Adrenal gland (tissue), 12 donors: Measurements from ENCODE around the gene NAA50. TPM values are rescaled to one million over a fixed set of nuclear protein-coding genes. Genes with fewer than 3 reads are reported as not detected.

Source experiments
- DNase-seq, 7 donors: peaks; one replicate each; pipeline ENCODE4 v3.0.0-alpha.2; 2019 to 2020
- H3K27ac ChIP-seq, 5 donors: fragments of 200-600 bp; sonication (generic) in 4 of 5; 1 replicate in 3 of 5; 2 replicates in 2 of 5; pipeline versions ENCODE4 v1.5.1 to v1.8.0; 2016 to 2020; ENCODE audit warnings: mild to moderate bottlenecking in 1 of 5
- H3K27me3 ChIP-seq: fragments of 200-600 bp; 2 replicates; pipeline ENCODE4 v1.8.0; 2021
- H3K36me3 ChIP-seq, 2 donors: fragments of 200-600 bp; replicated peaks in 1 of 2; 1 replicate in 1 of 2; 2 replicates in 1 of 2; pipeline versions ENCODE4 v1.5.1 to v1.8.0; 2018 to 2022
- H3K4me1 ChIP-seq, 2 donors: fragments of 200-600 bp; replicated peaks in 1 of 2; 1 replicate in 1 of 2; 2 replicates in 1 of 2; pipeline versions ENCODE4 v1.5.1 to v1.8.0; 2018 to 2021
- H3K4me3 ChIP-seq, 4 donors: fragments of 200-600 bp; sonication (generic) in 3 of 4; one replicate each; pipeline ENCODE4 v1.5.1; 2016 to 2018
- H3K9me3 ChIP-seq, 3 donors: fragments of 200-600 bp; sonication (generic) in 1 of 3; replicated peaks in 1 of 3; 1 replicate in 2 of 3; 2 replicates in 1 of 3; pipeline versions ENCODE4 v1.5.1 to v1.8.0; 2016 to 2021
- CTCF ChIP-seq, 6 experiments: fragments of 450-650 bp in 4 of 6; fragments of 200-600 bp in 2 of 6; sonication (generic) in 1 of 6; IDR thresholded peaks; 1 replicate in 5 of 6; 2 replicates in 1 of 6; pipeline versions ENCODE4 v1.5.1 to v1.8.0; 2016 to 2021; ENCODE audit warnings: antibody characterized with exemption in 6 of 6, mild to moderate bottlenecking in 2 of 6, moderate library complexity in 1 of 6
- POLR2A ChIP-seq, 2 donors: fragments of 450-650 bp; IDR thresholded peaks; one replicate each; pipeline ENCODE4 v1.6.1; 2017; ENCODE audit warnings: antibody characterized with exemption in 2 of 2, mild to moderate bottlenecking in 2 of 2, moderate library complexity in 1 of 2
- WGBS, 4 donors: extraction: QIAGEN DNeasy Blood & Tissue Kit in 2 of 4; methylation state at CpG; one replicate each; pipeline versions ENCODE4 v1.1.5 to v1.1.7; 2013 to 2017; 5-methylcytosine and 5-hydroxymethylcytosine counted together
- intact Hi-C, 2 donors: fragments of 100-400 bp; cut with DNase I; formaldehyde crosslinking; loops; one replicate each; pipeline versions ENCODE4 v1.14.1 to v1.15.0; 2022 to 2023
- polyA plus RNA-seq, 3 donors: library from polyadenylated mRNA; stranded (reverse); fragments of 200-250 nt in 2 of 3; fragments of 350-450 nt in 1 of 3; fragmentation: Illumina TruSeq in 1 of 3; extraction: RNeasy Lipid Tissue Mini Kit (QIAGEN cat#74804) in 1 of 3; gene quantifications; one replicate each; pipeline ENCODE4 v1.2.3, GENCODE V29; 2013 to 2014
- total RNA-seq, 9 donors: library from RNA; depleted of rRNA in 4 of 9; stranded (reverse); fragments of >200 nt in 4 of 9; fragments of 120-200 nt in 1 of 9; fragmentation: NEBNext Ultra II Directional in 1 of 9; extraction: Animal tissue kit (Norgen Biotek cat#: 25700) in 1 of 9; gene quantifications; one replicate each; pipeline versions ENCODE4 v1.1.0 to v1.2.4, GENCODE V29; 2013 to 2023
- donor health status: healthy with polysubstance abuse.
- donor health status: Bipolar disorder and iron deficiency.
- donor health status: DM: yes; HTN: yes; CAD: no.
- donor health status: DM: no; HTN: no; CAD: no.
- donor health status: DM: no; HTN: no; CAD: no.
- donor health status: DM: yes; HTN: yes; CAD: no.

The NAA50 gene
- total and polyA plus RNA-seq, 12 donors, result 17.2 to 233 (median 114) TPM

GRCh38 chr3:113751141-113751540, 5.1 kb upstream of the NAA50 start:
- no peak overlapping the region for H3K4me3 ChIP-seq
- DNase-seq, result no peak
- H3K27ac ChIP-seq, result peak overlapping the region in 1 of 5 donors; percentile 15
- H3K9me3 ChIP-seq, result no peaks in the 10 kb centered on the region
- intact Hi-C loops, result no loop called here
- H3K27me3 ChIP-seq, result no peaks in the 10 kb centered on the region
- H3K36me3 ChIP-seq, result no peaks in the 10 kb centered on the region
- peaks cover 8 to 53% of the 10 kb centered on the region in 2 donors for H3K4me1 ChIP-seq
- TF ChIP-seq CTCF (IDR thresholded peaks at IDR 0.05) (no peak), POLR2A (IDR thresholded peaks at IDR 0.05) (no peak)

- TF ChIP-seq POLR2A (IDR thresholded peaks at IDR 0.05), result no peak
- TF ChIP-seq CTCF (IDR thresholded peaks at IDR 0.05), result no peak
- intact Hi-C loops, result no loop called here
Observed at GRCh38 chr3:113747283-113748046, 1.4 kb upstream of the NAA50 start.

GRCh38 chr3:113746548-113747282, 666 bp upstream of the NAA50 start, which contains the start of gene ATP6V1A:
TSS of gene ATP6V1A (plus strand) at chr3:113747035. CDS start at chr3:113778754, 31,719 bp downstream.
- peaks cover 12 to 59% of the 10 kb centered on the region in 2 donors for H3K4me1 ChIP-seq
- 0 to 1% (median 0%) methylated on average over 25 to 34 of the region's 34 CpGs for WGBS, 4 donors
- no peaks in the 10 kb centered on the region for H3K36me3 ChIP-seq
- TF ChIP-seq POLR2A (IDR thresholded peaks at IDR 0.05) (peak in 1 of 2 donors; percentile 63), CTCF (IDR thresholded peaks at IDR 0.05) (no peak)
- intact Hi-C loops, result no loop called here
- peak within 1 kb of the TSS; percentile 69 to 96 (median 91) for H3K4me3 ChIP-seq
- H3K27me3 ChIP-seq, result no peaks in the 10 kb centered on the region
- no peaks in the 10 kb centered on the region for H3K9me3 ChIP-seq
- peak; percentile 92 to 98 (median 96) for DNase-seq
- H3K27ac ChIP-seq, result peak within 1 kb of the TSS; percentile 97 to 100 (median 98)

More at GRCh38 chr3:113747283-113748046, 1.4 kb upstream of the NAA50 start:
- peaks cover 12 to 63% of the 10 kb centered on the region in 2 donors for H3K4me1 ChIP-seq
- DNase-seq, result peak in 5 of 7 donors; percentile 27 to 43 (median 34)
- no peaks in the 10 kb centered on the region for H3K27me3 ChIP-seq
- H3K27ac ChIP-seq, result peak overlapping the region; percentile 79 to 100 (median 98)
- H3K36me3 ChIP-seq, result no peaks in the 10 kb centered on the region
- H3K9me3 ChIP-seq, result no peaks in the 10 kb centered on the region
- H3K4me3 ChIP-seq, result peak overlapping the region; percentile 69 to 96 (median 82)
- WGBS, 4 donors, result 2 to 3% (median 2%) methylated on average over 18 of the region's 18 CpGs
